GM18873 (cell line): ENCODE measurements around the gene SIMC1.

ENCODE experiments used
- ATAC-seq: cut with Tn5 transposase; IDR thresholded peaks from one replicate; pipeline ENCODE4 v1.9.1; 2021; ENCODE audit warnings: mild to moderate bottlenecking, moderate library complexity, moderate number of reproducible peaks; ENCODE audit not compliant: unreplicated experiment, low FRiP score

Gene SIMC1

GRCh38 chr5:176384991-176385390 is 146.8 kb downstream of the SIMC1 start:
- ATAC-seq = no peak

GRCh38 chr5:176386491-176386890 is 148.3 kb downstream of the SIMC1 start:
- no peak for ATAC-seq

GRCh38 chr5:176387384-176387925 is 149.2 kb downstream of the SIMC1 start:
- ATAC-seq = no peak

DNA sequence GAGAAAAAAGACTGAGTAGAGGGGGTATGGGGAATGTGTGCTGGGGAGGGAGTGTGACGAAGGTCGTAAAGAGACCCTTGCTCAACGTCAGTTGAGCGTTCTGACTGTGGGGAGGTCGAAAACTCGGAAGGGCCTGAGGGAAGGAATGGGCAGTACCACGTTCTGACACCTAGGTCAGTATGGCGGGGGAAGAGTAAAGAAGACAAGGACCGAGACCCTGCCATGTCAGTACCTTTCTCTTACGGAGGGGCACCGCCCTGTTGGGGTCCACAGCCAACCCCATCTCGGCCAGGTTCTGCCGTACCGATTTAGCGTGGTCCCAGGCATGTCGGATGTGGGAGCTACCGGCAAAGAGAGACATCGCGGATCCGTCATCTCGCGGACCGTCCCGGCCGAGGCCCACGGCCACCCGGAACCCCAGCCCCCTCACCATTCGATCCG is 149.8 kb downstream of the SIMC1 start:
- peak; percentile 0 for ATAC-seq

DNA sequence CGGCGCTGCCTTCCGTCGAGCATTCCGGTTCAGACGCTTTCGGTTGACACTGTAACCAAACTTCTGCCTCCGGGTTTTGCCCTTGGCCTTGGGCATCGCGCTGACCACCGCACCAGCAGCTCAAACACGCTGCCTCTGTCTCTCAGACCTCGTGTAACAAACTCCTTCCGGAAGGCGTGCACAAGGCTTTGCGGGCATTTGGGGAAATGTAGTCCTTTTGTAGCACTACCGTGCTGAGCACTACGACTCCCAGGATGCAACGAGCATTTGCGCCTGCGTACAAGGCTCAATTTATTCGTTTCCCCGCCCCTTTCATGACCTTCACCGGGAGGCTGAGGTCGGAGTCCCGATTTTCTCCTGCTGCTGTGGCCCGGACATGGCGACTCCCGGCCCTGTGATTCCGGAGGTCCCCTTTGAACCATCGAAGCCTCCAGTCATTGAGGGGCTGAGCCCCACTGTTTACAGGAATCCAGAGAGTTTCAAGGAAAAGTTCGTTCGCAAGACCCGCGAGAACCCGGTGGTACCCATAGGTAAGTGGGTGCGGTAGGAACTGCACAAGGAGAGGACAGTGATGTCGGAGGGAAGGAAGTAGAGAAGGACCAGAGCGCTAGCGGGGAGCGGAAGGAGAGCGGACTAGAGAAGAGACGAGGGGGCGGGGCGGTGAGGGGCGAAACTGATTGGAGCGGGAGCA is 150.4 kb downstream of the SIMC1 start, which contains the start of the genes HIGD2A and NOP16:
TSS of gene HIGD2A (plus strand) at position 308 of the 691 bp plus-strand sequence. CDS start at position 377, 69 bp downstream.
TSS of gene NOP16 (minus strand) at position 155 of the 691 bp plus-strand sequence. CDS start at position 96, 59 bp downstream.
- peak; percentile 78 for ATAC-seq

- peak; percentile 27 for ATAC-seq
These were observed 151.2 kb downstream of the SIMC1 start for GRCh38 chr5:176389135-176390123.

DNA sequence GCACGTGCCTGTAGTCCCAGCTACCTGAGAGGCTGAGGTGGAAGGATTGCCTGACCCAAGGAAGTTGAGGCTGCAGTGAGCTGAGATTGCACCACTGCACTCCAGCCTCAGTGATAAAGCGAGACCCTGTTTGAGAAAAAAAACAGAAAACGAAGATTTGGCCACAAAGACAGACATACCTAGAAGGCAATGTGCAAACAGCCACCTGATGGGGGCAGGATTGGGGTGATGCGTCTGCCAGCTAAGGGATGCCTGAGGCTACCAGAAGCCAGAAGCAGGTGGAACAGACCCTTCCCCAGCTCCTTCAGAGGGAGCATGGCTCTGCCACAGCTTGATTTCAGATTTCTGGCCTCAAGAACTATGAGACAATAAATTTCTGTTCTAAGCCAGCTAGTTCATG is 153.3 kb downstream of the SIMC1 start:
- ATAC-seq = no peak

DNA sequence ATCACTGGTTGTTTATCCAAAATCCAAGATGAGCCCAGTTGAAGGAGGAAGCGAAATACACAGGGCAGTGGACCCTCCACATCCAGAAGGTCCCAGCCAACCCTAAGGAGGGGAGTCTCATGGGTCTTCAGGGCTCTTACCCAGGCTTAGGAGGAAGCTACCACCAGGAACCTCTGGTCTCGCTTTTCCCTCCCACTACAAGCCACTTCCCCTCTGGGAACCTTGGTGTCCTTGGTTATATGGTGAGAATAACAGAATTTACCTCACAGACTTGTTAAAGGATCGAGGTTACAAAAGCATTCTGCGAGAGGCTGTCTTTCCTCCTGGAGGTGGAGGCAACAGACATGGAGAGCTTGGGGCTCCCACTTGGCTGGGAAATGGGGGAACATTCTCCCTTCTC is 153.8 kb downstream of the SIMC1 start:
- ATAC-seq = no peak

- ATAC-seq = no peak
These were observed 154.3 kb downstream of the SIMC1 start for GRCh38 chr5:176392526-176392925.

DNA sequence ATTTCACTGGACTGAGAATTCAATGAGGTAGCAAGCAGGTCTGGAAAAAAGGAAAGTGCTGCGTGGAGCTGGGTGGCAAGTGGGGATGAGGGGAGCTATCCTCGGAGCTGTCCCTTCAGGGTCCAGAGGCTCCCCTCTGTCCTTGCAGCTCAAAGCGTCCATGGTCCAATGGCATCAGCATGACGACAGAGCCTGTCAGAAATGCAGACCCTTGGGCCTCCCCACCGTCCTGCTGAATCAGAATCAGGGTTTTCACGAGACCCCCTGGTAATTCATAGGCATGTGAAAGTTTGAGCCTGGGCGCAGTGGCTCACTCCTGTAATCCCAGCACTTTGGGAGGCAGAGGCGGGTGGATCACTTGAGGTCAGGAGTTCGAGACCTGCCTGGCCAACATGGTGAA is 155.9 kb downstream of the SIMC1 start:
- no peak for ATAC-seq

DNA sequence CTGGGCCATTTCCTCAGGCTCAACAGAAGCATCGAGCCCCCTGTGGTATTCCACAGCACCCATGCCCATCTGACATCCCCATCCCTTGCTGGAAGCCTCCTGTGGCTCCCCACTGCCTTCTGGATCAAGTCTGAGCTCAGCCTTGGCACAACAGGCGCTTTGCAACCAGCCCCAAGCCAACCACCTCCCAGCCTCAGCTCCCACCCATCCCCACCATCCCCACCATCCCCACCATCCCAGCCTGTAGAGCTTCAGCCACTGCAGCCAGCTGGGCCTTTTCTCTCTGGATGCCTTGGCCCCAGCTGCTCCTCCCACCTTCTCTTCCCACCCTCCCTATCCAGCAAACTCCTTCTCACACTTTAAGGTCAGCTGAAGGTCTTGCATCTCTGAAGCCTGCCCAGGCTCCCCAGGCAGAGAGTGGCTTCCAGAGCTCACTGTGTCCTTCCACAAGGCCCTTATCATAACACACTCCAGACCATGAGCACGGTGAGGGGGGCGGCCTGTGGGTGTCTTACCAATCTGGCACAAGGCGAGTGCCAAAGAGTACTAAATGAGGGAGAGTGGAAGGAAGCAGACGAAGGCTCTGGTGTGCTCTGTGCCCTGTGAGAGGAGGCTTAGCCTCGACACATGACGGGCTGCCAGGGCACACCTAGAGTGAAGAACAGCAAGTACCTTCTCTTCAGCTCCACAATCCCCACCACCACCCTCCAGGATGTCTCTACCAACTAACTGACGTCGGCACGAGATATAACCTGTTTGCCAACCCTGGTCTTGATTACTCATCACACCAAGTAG is 156.9 kb downstream of the SIMC1 start:
- ATAC-seq = no peak
